AG09309 (cell line): ENCODE data around the gene NUDT22.

Experiments used
- DNase-seq: peaks from one replicate; pipeline ENCODE4 v3.0.0-alpha.2; 2010; ENCODE audit warnings: low read depth
- H3K4me3 ChIP-seq: 2 replicates; pipeline ENCODE4 v1.5.1; 2011; ENCODE audit warnings: mild to moderate bottlenecking, low read depth, low read length, moderate library complexity; ENCODE audit not compliant: control insufficient read depth
- TF ChIP-seq, protein P1 (sequence below): IDR thresholded peaks from 2 replicates; pipeline ENCODE4 v1.5.1; 2011; ENCODE audit warnings: mild to moderate bottlenecking, low read depth, low read length, inconsistent platforms; ENCODE audit not compliant: insufficient read depth, control insufficient read depth; ENCODE audit errors: missing control alignments

NUDT22 gene

DNA sequence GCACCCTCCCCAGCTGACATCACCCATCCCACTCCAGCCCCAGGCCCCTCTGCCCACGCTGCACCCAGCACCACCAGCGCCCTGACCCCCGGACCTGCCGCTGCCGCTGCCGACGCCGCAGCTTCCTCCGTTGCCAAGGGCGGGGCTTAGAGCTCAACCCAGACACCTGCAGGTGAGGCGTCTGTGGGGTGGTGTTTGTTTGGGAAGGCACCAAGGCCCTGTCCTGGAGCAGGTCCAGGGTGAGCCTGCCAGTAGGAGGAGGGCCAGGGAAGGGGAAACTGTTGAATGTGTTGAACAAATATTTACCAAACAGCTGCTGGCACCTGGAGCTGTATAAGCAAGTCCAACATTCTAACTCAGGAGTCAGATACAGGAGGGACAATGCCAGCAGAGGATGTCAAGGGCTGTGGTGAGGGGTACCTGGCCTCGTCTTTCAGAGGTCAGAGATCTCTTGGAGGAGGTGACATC lies 11.4 kb downstream of the NUDT22 start:
- no peak for DNase-seq
- TF ChIP-seq, protein P1, sequence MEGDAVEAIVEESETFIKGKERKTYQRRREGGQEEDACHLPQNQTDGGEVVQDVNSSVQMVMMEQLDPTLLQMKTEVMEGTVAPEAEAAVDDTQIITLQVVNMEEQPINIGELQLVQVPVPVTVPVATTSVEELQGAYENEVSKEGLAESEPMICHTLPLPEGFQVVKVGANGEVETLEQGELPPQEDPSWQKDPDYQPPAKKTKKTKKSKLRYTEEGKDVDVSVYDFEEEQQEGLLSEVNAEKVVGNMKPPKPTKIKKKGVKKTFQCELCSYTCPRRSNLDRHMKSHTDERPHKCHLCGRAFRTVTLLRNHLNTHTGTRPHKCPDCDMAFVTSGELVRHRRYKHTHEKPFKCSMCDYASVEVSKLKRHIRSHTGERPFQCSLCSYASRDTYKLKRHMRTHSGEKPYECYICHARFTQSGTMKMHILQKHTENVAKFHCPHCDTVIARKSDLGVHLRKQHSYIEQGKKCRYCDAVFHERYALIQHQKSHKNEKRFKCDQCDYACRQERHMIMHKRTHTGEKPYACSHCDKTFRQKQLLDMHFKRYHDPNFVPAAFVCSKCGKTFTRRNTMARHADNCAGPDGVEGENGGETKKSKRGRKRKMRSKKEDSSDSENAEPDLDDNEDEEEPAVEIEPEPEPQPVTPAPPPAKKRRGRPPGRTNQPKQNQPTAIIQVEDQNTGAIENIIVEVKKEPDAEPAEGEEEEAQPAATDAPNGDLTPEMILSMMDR = no peak
- no peak overlapping the region for H3K4me3 ChIP-seq

DNA sequence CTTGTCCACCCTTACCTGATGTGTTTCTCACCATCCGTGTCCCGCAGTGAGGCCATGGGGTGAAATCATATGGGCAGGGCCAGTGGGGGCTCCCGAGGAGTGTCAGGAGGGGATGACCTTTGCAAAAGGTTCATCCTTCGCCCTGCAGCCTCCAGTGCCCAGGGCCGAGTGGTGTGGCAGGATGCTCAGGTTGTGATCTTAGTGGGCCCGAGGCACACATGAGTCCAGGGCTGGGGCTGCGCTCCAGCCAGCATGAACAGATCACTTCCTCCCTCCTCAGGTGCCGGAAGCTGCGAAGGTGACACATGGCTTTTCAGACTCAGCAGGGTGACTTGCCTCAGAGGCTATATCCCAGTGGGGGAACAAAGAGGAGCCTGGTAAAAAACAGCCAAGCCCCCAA lies 12.0 kb downstream of the NUDT22 start:
- TF ChIP-seq, protein P1 = no peak
- H3K4me3 ChIP-seq = no peak overlapping the region
- no peak for DNase-seq

DNA sequence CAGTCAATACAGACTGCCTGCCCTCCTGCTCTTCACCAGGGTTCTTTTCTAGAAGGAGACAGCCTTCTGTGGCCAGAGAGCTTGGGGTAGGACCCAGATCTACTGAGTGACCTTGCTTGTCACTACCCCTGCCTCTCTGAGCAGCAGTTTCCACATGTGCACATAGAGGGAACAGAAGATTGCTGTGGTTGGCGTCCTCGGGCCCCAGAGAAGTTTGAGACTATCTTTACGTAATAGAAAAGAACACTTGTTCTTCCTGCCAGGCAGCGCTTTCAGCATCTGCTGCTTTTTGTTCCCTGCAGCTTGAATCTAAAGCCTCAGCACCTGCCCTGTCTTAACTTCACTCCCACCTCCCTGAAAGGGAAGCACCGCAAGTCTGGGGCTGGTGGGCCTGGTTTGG lies 12.9 kb downstream of the NUDT22 start:
- TF ChIP-seq, protein P1 = no peak
- no peak overlapping the region for H3K4me3 ChIP-seq
- DNase-seq = no peak

DNA sequence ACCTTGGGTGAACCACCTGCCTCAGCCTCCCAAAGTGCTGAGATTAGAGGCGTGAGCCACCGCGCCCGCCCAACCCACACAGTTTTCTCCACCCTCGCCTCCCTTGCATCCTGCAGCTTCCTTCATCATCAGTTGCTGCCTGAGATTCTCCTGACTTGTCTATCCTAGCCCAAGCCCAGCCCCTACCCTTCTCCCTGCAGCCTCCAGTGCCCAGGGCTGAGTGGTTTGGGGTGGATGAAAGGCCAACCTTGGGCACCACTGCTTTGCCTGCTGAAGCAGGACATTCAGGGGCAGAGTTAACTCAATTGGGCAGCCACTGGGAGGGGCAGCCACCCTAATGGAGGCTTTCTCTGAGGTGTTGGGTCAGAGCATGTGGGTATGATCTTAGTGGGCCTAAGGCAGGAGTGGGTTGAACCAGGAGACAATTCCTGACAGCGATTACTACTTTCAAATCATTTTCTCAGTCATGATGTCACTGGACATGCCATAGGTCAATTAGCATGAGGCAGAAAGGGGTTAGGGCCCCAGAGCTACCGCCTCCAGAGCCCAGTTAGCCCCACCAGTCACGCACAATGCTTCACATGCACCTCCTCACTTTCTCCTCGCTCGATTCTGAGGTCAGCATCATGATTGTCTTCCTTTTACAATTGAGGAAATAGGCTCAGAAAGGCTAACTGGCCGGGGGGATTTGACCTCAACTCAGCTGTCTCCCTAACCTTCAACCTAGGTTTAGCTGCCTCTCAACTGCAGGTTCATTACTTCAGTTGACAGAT lies 13.8 kb downstream of the NUDT22 start:
- no peak for DNase-seq
- TF ChIP-seq, protein P1 = no peak
- peak overlapping the region; percentile 75 for H3K4me3 ChIP-seq

DNA sequence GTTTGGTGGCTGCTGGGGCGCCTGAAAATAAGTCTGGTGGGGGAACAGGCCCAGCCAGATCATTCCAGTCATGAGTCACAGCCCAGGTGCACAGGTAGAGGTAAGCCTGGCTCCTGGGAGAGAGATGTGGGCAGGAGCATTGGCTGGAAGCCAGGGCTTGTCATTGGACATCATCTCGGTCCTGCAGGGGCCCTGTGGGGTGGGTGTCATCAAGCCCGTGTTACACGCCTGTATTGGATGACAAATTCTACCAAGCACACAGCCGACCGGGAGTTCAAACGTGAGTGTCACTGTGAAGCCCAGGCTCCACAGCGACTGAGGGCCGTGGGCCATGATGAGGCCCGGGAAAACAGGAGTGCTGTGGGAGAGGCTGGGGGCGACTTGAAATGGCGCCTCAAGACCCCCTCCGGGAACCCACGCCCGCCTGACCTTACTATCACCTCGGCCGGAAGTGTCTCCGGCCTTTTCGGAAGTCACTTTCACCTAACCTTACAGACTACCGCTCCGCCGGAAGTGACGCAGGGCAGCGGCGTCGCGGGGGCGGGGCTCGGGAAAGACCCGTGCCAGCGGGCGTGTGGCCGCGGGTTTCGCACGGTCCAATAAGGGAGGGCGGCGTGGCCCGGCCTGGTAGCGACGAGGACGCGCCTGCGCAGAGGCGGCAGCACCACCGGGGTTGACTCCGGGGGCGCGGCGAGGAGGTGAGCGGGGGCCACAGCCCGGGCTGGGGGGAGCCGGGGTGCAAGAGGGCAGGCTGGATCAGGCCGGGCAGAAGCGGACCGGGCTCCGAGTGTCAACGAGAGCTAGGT lies 14.6 kb downstream of the NUDT22 start, which contains the start of gene FKBP2:
TSS of gene FKBP2 (plus strand) at position 661 of the 806 bp plus-strand sequence. CDS start 1,293 bp downstream, outside the sequence.
- peak; percentile 85 for DNase-seq
- peak within 1 kb of the TSS; percentile 84 for H3K4me3 ChIP-seq
- TF ChIP-seq, protein P1 = no peak

- TF ChIP-seq, protein P1 = no peak
- DNase-seq = peak; percentile 96
- H3K4me3 ChIP-seq = peak overlapping the region; percentile 75
Observed at GRCh38 chr11:64241241-64241490, 15.1 kb downstream of the NUDT22 start.
